BLaER1 treated with 17β-estradiol and CSF1 and Interleukin-3, amounts not matched to agents 10 nM and 100 nM (cell line): Measurements from ENCODE around the gene VSIR.

Experiments
- H3K27ac ChIP-seq, 11 experiments: shearing (Covaris generic); formaldehyde crosslinking; 2 replicates each; pipeline ENCODE4 v1.8.1; 2022
- H3K27me3 ChIP-seq, 11 experiments: shearing (Covaris generic); formaldehyde crosslinking; 2 replicates each; pipeline ENCODE4 v1.8.1; 2022
- H3K36me3 ChIP-seq, 11 experiments: shearing (Covaris generic); formaldehyde crosslinking; 2 replicates each; pipeline ENCODE4 v1.8.1; 2022
- H3K4me1 ChIP-seq, 10 experiments: shearing (Covaris generic); formaldehyde crosslinking; 2 replicates each; pipeline ENCODE4 v1.8.1; 2022
- H3K4me2 ChIP-seq, 11 experiments: shearing (Covaris generic); formaldehyde crosslinking; 2 replicates each; pipeline ENCODE4 v1.8.1; 2022
- H3K4me3 ChIP-seq, 10 experiments: shearing (Covaris generic); formaldehyde crosslinking; 2 replicates each; pipeline ENCODE4 v1.8.1; 2022
- H3K9ac ChIP-seq, 11 experiments: shearing (Covaris generic); formaldehyde crosslinking; 2 replicates each; pipeline ENCODE4 v1.8.1; 2022
- H3K9me3 ChIP-seq, 11 experiments: shearing (Covaris generic); formaldehyde crosslinking; replicated peaks in 1 of 11; 2 replicates each; pipeline ENCODE4 v1.8.1; 2022
- H4K20me1 ChIP-seq, 11 experiments: shearing (Covaris generic); formaldehyde crosslinking; 2 replicates each; pipeline ENCODE4 v1.8.1; 2022
- Cebpa-rat ChIP-seq, 11 experiments: shearing (Covaris generic); IDR thresholded peaks; 2 replicates each; pipeline ENCODE4 v1.8.1; 2022

Gene VSIR

GRCh38 chr10:71816936-71817618, 43.8 kb upstream of the VSIR start:
- peaks cover 72 to 90% (median 87%) of the 10 kb centered on the region in 11 experiments for H3K36me3 ChIP-seq
- peaks cover 0 to 100% (median 31%) of the 10 kb centered on the region in 10 experiments; a peak in 16 of 20 replicates for H3K4me1 ChIP-seq
- no peaks in the 10 kb centered on the region for H3K9me3 ChIP-seq
- peak overlapping the region in 1 of 11 experiments; percentile 2; a peak in 1 of 22 replicates for H3K27ac ChIP-seq
- H3K27me3 ChIP-seq, result no peaks in the 10 kb centered on the region
- H4K20me1 ChIP-seq, result peaks cover 12 to 100% (median 89%) of the 10 kb centered on the region in 11 experiments
- peak overlapping the region in 2 of 11 experiments; percentile 11 to 61; a peak in 3 of 22 replicates for H3K9ac ChIP-seq
- no peak for TF ChIP-seq Cebpa-rat (IDR thresholded peaks at IDR 0.05)
- H3K4me2 ChIP-seq, result peak overlapping the region in 1 of 11 experiments; percentile 20; a peak in 1 of 22 replicates
- H3K4me3 ChIP-seq, result no peak overlapping the region

DNA sequence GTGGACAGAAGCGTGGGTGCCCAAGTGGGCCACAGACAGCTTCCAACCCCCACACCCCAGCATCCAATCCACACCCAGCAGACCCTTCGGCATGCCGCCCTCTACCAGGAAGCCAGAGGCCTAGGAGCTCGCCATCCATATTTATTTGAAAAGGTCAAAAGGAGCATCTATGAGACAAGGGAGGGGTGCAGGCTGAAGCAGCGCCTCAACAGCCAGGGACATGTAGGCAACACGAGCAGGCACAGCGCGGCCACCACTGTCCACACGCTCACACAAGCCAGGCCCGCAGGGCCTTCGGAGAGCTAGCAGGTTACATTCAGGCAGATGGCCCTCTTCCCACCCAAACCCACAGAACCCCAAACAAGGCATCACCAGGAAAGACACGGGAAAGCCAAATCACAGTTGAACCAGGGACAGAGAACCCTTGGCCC, 43.1 kb upstream of the VSIR start:
- Histone ChIP-seq H3K9ac (peak overlapping the region in 2 of 11 experiments; percentile 11 to 41; a peak in 3 of 22 replicates), H3K27ac (0 out of 22 replicates have a peak overlapping the region, but pooled peaks of 2 of the 11 experiments have one; percentile 2 to 17), H3K36me3 (peaks cover 65 to 83% (median 81%) of the 10 kb centered on the region in 11 experiments), H3K9me3 (no peaks in the 10 kb centered on the region), H3K4me2 (no peak overlapping the region; a peak in 1 of 22 replicates), H3K4me1 (peaks cover 0 to 99% (median 32%) of the 10 kb centered on the region in 10 experiments; a peak in 16 of 20 replicates), H3K27me3 (no peaks in the 10 kb centered on the region), H3K4me3 (no peak overlapping the region), H4K20me1 (peaks cover 8 to 100% (median 82%) of the 10 kb centered on the region in 11 experiments; a peak in 21 of 22 replicates)
- no peak for TF ChIP-seq Cebpa-rat (IDR thresholded peaks at IDR 0.05)

DNA sequence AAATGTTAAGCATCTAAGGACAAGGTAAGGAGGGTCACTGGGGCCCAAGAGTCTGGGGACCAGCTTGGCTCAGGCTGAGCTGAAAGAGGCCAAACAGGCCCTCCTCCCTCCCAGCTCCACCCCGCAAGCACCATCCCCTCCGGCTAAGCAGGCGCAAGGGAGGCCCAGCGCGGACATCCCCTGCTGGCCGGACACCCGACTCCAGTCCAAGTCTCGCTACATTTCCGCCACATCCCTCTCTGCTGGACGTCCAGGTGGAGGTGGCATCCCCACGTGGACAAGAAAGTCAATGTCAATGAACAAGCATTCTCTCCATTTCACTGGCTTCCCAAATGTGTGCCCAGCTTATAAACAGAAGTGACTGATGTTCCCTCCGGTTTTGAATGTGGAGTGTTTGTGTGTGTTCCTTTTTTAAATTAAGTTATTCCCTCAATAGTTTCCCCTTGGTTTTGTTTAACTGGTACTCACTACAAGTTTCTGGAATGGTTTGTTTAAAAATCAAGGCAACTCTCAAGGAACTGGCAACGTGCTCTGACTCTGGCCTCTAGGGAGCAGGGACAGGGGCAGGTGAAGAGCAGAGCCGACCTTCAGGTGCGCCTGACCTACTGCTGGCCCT, 42.3 kb upstream of the VSIR start:
- H3K36me3 ChIP-seq, result peaks cover 57 to 75% (median 73%) of the 10 kb centered on the region in 11 experiments

DNA sequence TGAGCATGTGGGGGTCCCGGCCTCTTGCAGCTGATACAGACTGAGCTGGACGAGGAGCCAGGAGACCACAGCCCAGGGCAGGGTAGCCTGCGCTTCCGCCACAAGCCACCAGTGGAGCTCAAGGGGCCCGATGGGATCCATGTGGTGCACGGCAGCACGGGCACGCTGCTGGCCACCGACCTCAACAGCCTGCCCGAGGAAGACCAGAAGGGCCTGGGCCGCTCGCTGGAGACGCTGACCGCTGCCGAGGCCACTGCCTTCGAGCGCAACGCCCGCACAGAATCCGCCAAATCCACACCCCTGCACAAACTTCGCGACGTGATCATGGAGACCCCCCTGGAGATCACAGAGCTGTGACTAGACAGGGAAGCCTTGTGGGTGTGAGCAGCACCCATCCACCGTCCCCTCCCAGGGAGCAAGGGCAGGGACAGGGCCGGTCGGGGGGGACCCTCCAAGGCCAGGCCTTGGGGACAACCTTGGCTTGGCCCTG, 41.6 kb upstream of the VSIR start:
- peak overlapping the region in 2 of 11 experiments; percentile 4 to 46; a peak in 2 of 22 replicates for H3K4me2 ChIP-seq
- peak overlapping the region in 4 of 11 experiments; percentile 4 to 43 (median 23); a peak in 6 of 22 replicates for H3K9ac ChIP-seq
- peaks cover 50 to 69% (median 66%) of the 10 kb centered on the region in 11 experiments for H3K36me3 ChIP-seq
- H3K9me3 ChIP-seq, result no peaks in the 10 kb centered on the region
- H3K4me3 ChIP-seq, result no peak overlapping the region
- peaks cover 8 to 100% (median 69%) of the 10 kb centered on the region in 11 experiments; a peak in 21 of 22 replicates for H4K20me1 ChIP-seq
- H3K4me1 ChIP-seq, result peaks cover 0 to 99% (median 47%) of the 10 kb centered on the region in 10 experiments; a peak in 17 of 20 replicates
- H3K27ac ChIP-seq, result peak overlapping the region in 2 of 11 experiments; percentile 9 to 15; a peak in 2 of 22 replicates
- no peaks in the 10 kb centered on the region for H3K27me3 ChIP-seq
- no peak for TF ChIP-seq Cebpa-rat (IDR thresholded peaks at IDR 0.05)

More for the DNA sequence above, 42.3 kb upstream of the VSIR start:
- Histone ChIP-seq H3K4me3 (no peak overlapping the region), H4K20me1 (peaks cover 8 to 100% (median 74%) of the 10 kb centered on the region in 11 experiments; a peak in 21 of 22 replicates), H3K27me3 (no peaks in the 10 kb centered on the region), H3K4me1 (peaks cover 0 to 99% (median 41%) of the 10 kb centered on the region in 10 experiments; a peak in 17 of 20 replicates), H3K9ac (peak overlapping the region in 3 of 11 experiments; percentile 11 to 43 (median 35); a peak in 4 of 22 replicates), H3K27ac (peak overlapping the region in 2 of 11 experiments; percentile 9 to 15; a peak in 2 of 22 replicates), H3K9me3 (no peaks in the 10 kb centered on the region), H3K4me2 (peak overlapping the region in 2 of 11 experiments; percentile 4 to 46; a peak in 2 of 22 replicates)
- no peak for TF ChIP-seq Cebpa-rat (IDR thresholded peaks at IDR 0.05)

DNA sequence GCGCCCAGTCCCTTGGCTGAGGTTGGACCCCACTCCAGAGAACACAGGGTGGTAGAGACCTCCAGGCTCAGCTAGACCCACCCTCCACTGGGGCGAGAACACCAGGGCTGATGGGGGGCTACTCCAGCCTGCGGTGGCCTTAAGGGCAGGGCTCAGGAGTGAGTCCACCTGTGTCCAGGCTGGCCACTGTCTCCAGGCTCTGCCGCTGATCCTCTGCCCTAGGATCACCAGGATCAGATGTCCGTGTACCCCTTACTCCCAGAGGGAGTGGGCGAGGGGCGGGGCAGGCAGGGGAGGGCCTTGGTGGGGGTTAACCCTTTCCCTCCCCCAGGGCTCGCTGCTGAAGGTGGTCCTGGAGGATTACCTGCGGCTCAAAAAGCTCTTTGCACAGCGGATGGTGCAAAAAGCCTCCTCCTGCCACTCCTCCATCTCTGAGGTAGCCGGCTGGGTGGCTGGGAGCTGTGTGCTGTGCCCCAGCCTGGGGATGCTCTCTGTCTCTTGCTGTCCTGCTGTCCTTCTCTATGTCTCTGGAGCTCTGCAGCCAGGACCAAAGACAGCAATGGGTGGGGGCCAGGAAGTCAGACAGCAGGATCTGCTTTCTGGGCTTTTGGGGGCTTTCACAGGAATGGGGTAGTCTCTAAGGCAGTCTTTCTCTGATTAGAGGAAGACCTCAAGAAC, 39.7 kb upstream of the VSIR start:
- Histone ChIP-seq H3K27ac (peak overlapping the region in 2 of 11 experiments; percentile 12 to 13; a peak in 1 of 22 replicates), H3K27me3 (no peaks in the 10 kb centered on the region), H3K36me3 (peaks cover 31 to 50% (median 47%) of the 10 kb centered on the region in 11 experiments), H3K4me2 (peak overlapping the region in 5 of 11 experiments; percentile 12 to 56 (median 18); a peak in 9 of 22 replicates), H4K20me1 (peaks cover 8 to 100% (median 50%) of the 10 kb centered on the region in 11 experiments; a peak in 21 of 22 replicates), H3K4me3 (no peak overlapping the region), H3K4me1 (peaks cover 0 to 88% (median 48%) of the 10 kb centered on the region in 10 experiments; a peak in 17 of 20 replicates), H3K9ac (peak overlapping the region in 4 of 11 experiments; percentile 4 to 20 (median 9); a peak in 3 of 22 replicates), H3K9me3 (no peaks in the 10 kb centered on the region)
- TF ChIP-seq Cebpa-rat (IDR thresholded peaks at IDR 0.05), result no peak

DNA sequence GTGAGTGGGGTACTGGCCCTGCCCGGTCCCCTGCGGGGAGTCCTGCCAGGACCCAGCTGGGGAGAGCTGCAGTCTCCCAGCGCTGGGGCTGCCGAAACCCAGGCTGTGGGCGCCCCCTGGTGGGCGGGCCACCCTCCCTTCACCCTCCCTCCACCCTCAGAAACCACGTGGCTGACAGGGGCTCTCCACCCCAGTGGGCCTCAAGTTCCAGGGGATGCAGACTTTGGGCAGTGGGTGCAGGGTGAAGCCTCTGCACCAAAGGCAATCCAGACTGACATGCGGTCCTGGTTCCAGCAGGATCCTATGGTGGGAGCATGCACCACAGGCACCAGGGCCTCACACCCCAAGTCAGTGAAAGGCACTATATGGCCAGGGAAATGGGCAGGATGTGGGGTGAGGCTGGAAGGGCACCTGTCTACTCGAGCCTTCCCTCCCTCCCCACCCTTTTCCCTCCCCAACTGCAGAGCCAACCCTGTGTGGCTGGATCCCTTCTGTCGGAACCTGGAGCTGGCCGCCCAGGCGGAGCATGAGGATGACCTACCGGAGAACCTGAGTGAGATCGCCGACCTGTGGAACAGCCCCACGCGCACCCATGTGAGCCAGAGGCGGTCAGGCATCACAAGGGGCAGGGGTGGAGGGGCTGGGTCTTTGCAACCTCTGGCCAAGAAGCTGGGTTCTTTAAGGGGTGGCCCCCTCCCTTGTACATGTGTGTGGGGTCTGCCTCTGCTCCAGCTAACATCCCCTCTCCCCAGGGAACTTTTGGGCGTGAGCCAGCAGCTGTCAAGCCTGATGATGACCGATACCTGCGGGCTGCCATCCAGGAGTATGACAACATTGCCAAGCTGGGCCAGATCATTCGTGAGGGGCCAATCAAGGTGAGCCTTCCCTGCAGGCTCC, 38.9 kb upstream of the VSIR start:
- no peak overlapping the region for H3K4me3 ChIP-seq
- peaks cover 2 to 100% (median 42%) of the 10 kb centered on the region in 11 experiments; a peak in 20 of 22 replicates for H4K20me1 ChIP-seq
- peaks cover 23 to 42% (median 39%) of the 10 kb centered on the region in 11 experiments for H3K36me3 ChIP-seq
- no peaks in the 10 kb centered on the region for H3K27me3 ChIP-seq
- peaks cover 0 to 88% (median 48%) of the 10 kb centered on the region in 10 experiments; a peak in 17 of 20 replicates for H3K4me1 ChIP-seq
- no peak for TF ChIP-seq Cebpa-rat (IDR thresholded peaks at IDR 0.05)
- H3K9ac ChIP-seq, result peak overlapping the region in 1 of 11 experiments; percentile 4; a peak in 1 of 22 replicates
- no peaks in the 10 kb centered on the region for H3K9me3 ChIP-seq
- peak overlapping the region in 1 of 11 experiments; percentile 13; a peak in 1 of 22 replicates for H3K27ac ChIP-seq
- peak overlapping the region in 5 of 11 experiments; percentile 12 to 68 (median 18); a peak in 9 of 22 replicates for H3K4me2 ChIP-seq

GRCh38 chr10:71811351-71811750, 38.0 kb upstream of the VSIR start:
- Histone ChIP-seq H3K4me3 (no peak overlapping the region), H3K9ac (no peak overlapping the region), H3K9me3 (no peaks in the 10 kb centered on the region), H3K27me3 (no peaks in the 10 kb centered on the region), H3K36me3 (peaks cover 14 to 33% (median 30%) of the 10 kb centered on the region in 11 experiments), H4K20me1 (peaks cover 0 to 94% (median 32%) of the 10 kb centered on the region in 11 experiments; a peak in 20 of 22 replicates), H3K4me2 (peak overlapping the region in 4 of 11 experiments; percentile 30 to 68 (median 52); a peak in 8 of 22 replicates), H3K4me1 (peaks cover 0 to 88% (median 48%) of the 10 kb centered on the region in 10 experiments; a peak in 17 of 20 replicates), H3K27ac (peak overlapping the region in 1 of 11 experiments; percentile 32; a peak in 1 of 22 replicates)
- no peak for TF ChIP-seq Cebpa-rat (IDR thresholded peaks at IDR 0.05)
